ENCODE results near the gene MGP. TPM values are rescaled to one million over a fixed set of nuclear protein-coding genes. Genes with fewer than 3 reads are reported as not detected.
A peak's percentile ranks its signal among the peaks of the same experiment; 100 is the strongest.

Gene MGP
- 14.5 TPM for total RNA-seq
- polyA plus RNA-seq, result 149 TPM
- long read RNA-seq, donor 1, partial matches to known transcripts, result 0 of 3 reads
- long read RNA-seq, donor 1, other reads (novel, unspliced or antisense), result 0 of 3 reads
- long read RNA-seq, donor 2, result 0 reads
- long read RNA-seq, donor 3, transcript MGP-203 (4 exons, 1,405 nt), result major isoform, 11 of 11 reads
- long read RNA-seq, donor 3, partial matches to known transcripts, result 0 of 11 reads
- long read RNA-seq, donor 3, other reads (novel, unspliced or antisense), result 0 of 11 reads
- long read RNA-seq, donor 4, partial matches to known transcripts, result 0 of 4 reads
- long read RNA-seq, donor 4, other reads (novel, unspliced or antisense), result 0 of 4 reads
- long read RNA-seq, donor 5, transcript MGP-203 (4 exons, 1,405 nt), result major isoform, 37 of 49 reads
- long read RNA-seq, donor 5, partial matches to known transcripts, result 7 of 49 reads
- long read RNA-seq, donor 5, other reads (novel, unspliced or antisense), result 5 of 49 reads
- long read RNA-seq, donor 6, transcript MGP-203 (4 exons, 1,405 nt), result major isoform, 16 of 16 reads
- long read RNA-seq, donor 6, partial matches to known transcripts, result 0 of 16 reads
- long read RNA-seq, donor 6, other reads (novel, unspliced or antisense), result 0 of 16 reads
- long read RNA-seq, donor 7, transcript MGP-203 (4 exons, 1,405 nt), result major isoform, 7 of 7 reads
- long read RNA-seq, donor 7, partial matches to known transcripts, result 0 of 7 reads
- long read RNA-seq, donor 7, other reads (novel, unspliced or antisense), result 0 of 7 reads
- long read RNA-seq, donor 8, transcript MGP-203 (4 exons, 1,405 nt), result major isoform, 18 of 18 reads
- long read RNA-seq, donor 8, partial matches to known transcripts, result 0 of 18 reads
- long read RNA-seq, donor 8, other reads (novel, unspliced or antisense), result 0 of 18 reads
- long read RNA-seq, donor 9, transcript MGP-203 (4 exons, 1,405 nt), result major isoform, 14 of 14 reads
- long read RNA-seq, donor 9, partial matches to known transcripts, result 0 of 14 reads
- long read RNA-seq, donor 9, other reads (novel, unspliced or antisense), result 0 of 14 reads
- long read RNA-seq, donor 10, transcript MGP-203 (4 exons, 1,405 nt), result major isoform, 6 of 6 reads
- long read RNA-seq, donor 10, partial matches to known transcripts, result 0 of 6 reads
- long read RNA-seq, donor 10, other reads (novel, unspliced or antisense), result 0 of 6 reads

GRCh38 chr12:14885718-14886221 is at the start of gene MGP:
MGP (minus strand) TSS chr12:14885854; CDS start chr12:14885791, 63 bp downstream.
- H3K36me3 ChIP-seq (ENCODE audit: control insufficient read depth in 2 of 2, insufficient read depth in 2 of 2, low read length in 1 of 2), result no peaks in the 10 kb centered on the region
- H3K9me3 ChIP-seq (ENCODE audit: control insufficient read depth in 2 of 2, insufficient read depth in 1 of 2, low read length in 1 of 2), result no peaks in the 10 kb centered on the region
- H3K4me3 ChIP-seq (ENCODE audit: low read length in 2 of 2), result no peak within 1 kb of the TSS
- DNase-seq (ENCODE audit: low read depth in 6 of 9, low spot score in 9 of 9), result no peak
- no peaks in the 10 kb centered on the region for H3K27me3 ChIP-seq (ENCODE audit: control insufficient read depth in 2 of 2, insufficient read depth in 1 of 2, low read length in 1 of 2)
- peaks cover 3 to 9% of the 10 kb centered on the region in 2 donors for H3K4me1 ChIP-seq (ENCODE audit: control insufficient read depth in 2 of 2, insufficient read depth in 2 of 2, low read length in 2 of 2)
- WGBS, result 74% methylated on average over 6 of the region's 6 CpGs
- peak within 1 kb of the TSS in 1 of 2 donors; percentile 61 for H3K27ac ChIP-seq (ENCODE audit: low read depth in 1 of 2, low read length in 1 of 2)

- Histone ChIP-seq H3K27me3 (ENCODE audit: control insufficient read depth in 2 of 2, insufficient read depth in 1 of 2, low read length in 1 of 2) (no peaks in the 10 kb centered on the region), H3K36me3 (ENCODE audit: control insufficient read depth in 2 of 2, insufficient read depth in 2 of 2, low read length in 1 of 2) (peaks cover 20 to 37% of the 10 kb centered on the region in 2 donors), H3K4me3 (ENCODE audit: low read length in 2 of 2) (no peak overlapping the region), H3K4me1 (ENCODE audit: control insufficient read depth in 2 of 2, insufficient read depth in 2 of 2, low read length in 2 of 2) (peaks cover 0 to 2% of the 10 kb centered on the region in 2 donors), H3K27ac (ENCODE audit: low read depth in 1 of 2, low read length in 1 of 2) (no peak overlapping the region), H3K9me3 (ENCODE audit: control insufficient read depth in 2 of 2, insufficient read depth in 1 of 2, low read length in 1 of 2) (no peaks in the 10 kb centered on the region)
- 93% methylated on average over 4 of the region's 4 CpGs for WGBS
- no peak for DNase-seq (ENCODE audit: low read depth in 6 of 9, low spot score in 9 of 9)
Observed at GRCh38 chr12:14935031-14935430, 49.4 kb upstream of the MGP start.

- Histone ChIP-seq H3K4me3 (ENCODE audit: low read length in 2 of 2) (no peak overlapping the region), H3K36me3 (ENCODE audit: control insufficient read depth in 2 of 2, insufficient read depth in 2 of 2, low read length in 1 of 2) (peaks cover 20 to 33% of the 10 kb centered on the region in 2 donors), H3K9me3 (ENCODE audit: control insufficient read depth in 2 of 2, insufficient read depth in 1 of 2, low read length in 1 of 2) (no peaks in the 10 kb centered on the region), H3K4me1 (ENCODE audit: control insufficient read depth in 2 of 2, insufficient read depth in 2 of 2, low read length in 2 of 2) (peaks cover 0 to 2% of the 10 kb centered on the region in 2 donors), H3K27ac (ENCODE audit: low read depth in 1 of 2, low read length in 1 of 2) (no peak overlapping the region), H3K27me3 (ENCODE audit: control insufficient read depth in 2 of 2, insufficient read depth in 1 of 2, low read length in 1 of 2) (no peaks in the 10 kb centered on the region)
- 98% methylated on average over 2 of the region's 2 CpGs for WGBS
- no peak for DNase-seq (ENCODE audit: low read depth in 6 of 9, low spot score in 9 of 9)
Observed at GRCh38 chr12:14934511-14934910, 48.9 kb upstream of the MGP start.

- WGBS, result 98% methylated on average over 7 of the region's 7 CpGs
- Histone ChIP-seq H3K4me1 (ENCODE audit: control insufficient read depth in 2 of 2, insufficient read depth in 2 of 2, low read length in 2 of 2) (no peaks in the 10 kb centered on the region), H3K36me3 (ENCODE audit: control insufficient read depth in 2 of 2, insufficient read depth in 2 of 2, low read length in 1 of 2) (peaks cover 18 to 36% of the 10 kb centered on the region in 2 donors)
Observed at GRCh38 chr12:14931791-14932560, 46.3 kb upstream of the MGP start.

GRCh38 chr12:14931359-14931758 is 45.7 kb upstream of the MGP start:
- Histone ChIP-seq H3K27me3 (ENCODE audit: control insufficient read depth in 2 of 2, insufficient read depth in 1 of 2, low read length in 1 of 2) (no peaks in the 10 kb centered on the region), H3K27ac (ENCODE audit: low read depth in 1 of 2, low read length in 1 of 2) (no peak overlapping the region), H3K36me3 (ENCODE audit: control insufficient read depth in 2 of 2, insufficient read depth in 2 of 2, low read length in 1 of 2) (peaks cover 14 to 34% of the 10 kb centered on the region in 2 donors), H3K9me3 (ENCODE audit: control insufficient read depth in 2 of 2, insufficient read depth in 1 of 2, low read length in 1 of 2) (no peaks in the 10 kb centered on the region), H3K4me3 (ENCODE audit: low read length in 2 of 2) (no peak overlapping the region), H3K4me1 (ENCODE audit: control insufficient read depth in 2 of 2, insufficient read depth in 2 of 2, low read length in 2 of 2) (no peaks in the 10 kb centered on the region)
- 99% methylated on average over 4 of the region's 4 CpGs for WGBS
- DNase-seq (ENCODE audit: low read depth in 6 of 9, low spot score in 9 of 9), result no peak

More at GRCh38 chr12:14931791-14932560, 46.3 kb upstream of the MGP start:
- no peak for DNase-seq (ENCODE audit: low read depth in 6 of 9, low spot score in 9 of 9)
- H3K27me3 ChIP-seq (ENCODE audit: control insufficient read depth in 2 of 2, insufficient read depth in 1 of 2, low read length in 1 of 2), result no peaks in the 10 kb centered on the region
- H3K4me3 ChIP-seq (ENCODE audit: low read length in 2 of 2), result no peak overlapping the region
- no peak overlapping the region for H3K27ac ChIP-seq (ENCODE audit: low read depth in 1 of 2, low read length in 1 of 2)
- no peaks in the 10 kb centered on the region for H3K9me3 ChIP-seq (ENCODE audit: control insufficient read depth in 2 of 2, insufficient read depth in 1 of 2, low read length in 1 of 2)

GRCh38 chr12:14930299-14930698 is 44.6 kb upstream of the MGP start:
- no peaks in the 10 kb centered on the region for H3K9me3 ChIP-seq (ENCODE audit: control insufficient read depth in 2 of 2, insufficient read depth in 1 of 2, low read length in 1 of 2)
- DNase-seq (ENCODE audit: low read depth in 6 of 9, low spot score in 9 of 9), result no peak
- no peaks in the 10 kb centered on the region for H3K4me1 ChIP-seq (ENCODE audit: control insufficient read depth in 2 of 2, insufficient read depth in 2 of 2, low read length in 2 of 2)
- no peak overlapping the region for H3K27ac ChIP-seq (ENCODE audit: low read depth in 1 of 2, low read length in 1 of 2)
- no peak overlapping the region for H3K4me3 ChIP-seq (ENCODE audit: low read length in 2 of 2)
- H3K27me3 ChIP-seq (ENCODE audit: control insufficient read depth in 2 of 2, insufficient read depth in 1 of 2, low read length in 1 of 2), result no peaks in the 10 kb centered on the region
- peaks cover 11 to 31% of the 10 kb centered on the region in 2 donors for H3K36me3 ChIP-seq (ENCODE audit: control insufficient read depth in 2 of 2, insufficient read depth in 2 of 2, low read length in 1 of 2)

GRCh38 chr12:14928931-14929330 is 43.3 kb upstream of the MGP start:
- Histone ChIP-seq H3K36me3 (ENCODE audit: control insufficient read depth in 2 of 2, insufficient read depth in 2 of 2, low read length in 1 of 2) (peaks cover 8 to 26% of the 10 kb centered on the region in 2 donors), H3K9me3 (ENCODE audit: control insufficient read depth in 2 of 2, insufficient read depth in 1 of 2, low read length in 1 of 2) (no peaks in the 10 kb centered on the region), H3K4me1 (ENCODE audit: control insufficient read depth in 2 of 2, insufficient read depth in 2 of 2, low read length in 2 of 2) (no peaks in the 10 kb centered on the region), H3K4me3 (ENCODE audit: low read length in 2 of 2) (no peak overlapping the region), H3K27me3 (ENCODE audit: control insufficient read depth in 2 of 2, insufficient read depth in 1 of 2, low read length in 1 of 2) (no peaks in the 10 kb centered on the region), H3K27ac (ENCODE audit: low read depth in 1 of 2, low read length in 1 of 2) (no peak overlapping the region)
- DNase-seq (ENCODE audit: low read depth in 6 of 9, low spot score in 9 of 9), result no peak
- WGBS, result 93% methylated on average over 4 of the region's 4 CpGs

GRCh38 chr12:14927267-14927666 is 41.6 kb upstream of the MGP start:
- Histone ChIP-seq H3K27ac (ENCODE audit: low read depth in 1 of 2, low read length in 1 of 2) (no peak overlapping the region), H3K9me3 (ENCODE audit: control insufficient read depth in 2 of 2, insufficient read depth in 1 of 2, low read length in 1 of 2) (no peaks in the 10 kb centered on the region)

More at GRCh38 chr12:14927267-14927666, 41.6 kb upstream of the MGP start:
- H3K4me1 ChIP-seq (ENCODE audit: control insufficient read depth in 2 of 2, insufficient read depth in 2 of 2, low read length in 2 of 2), result no peaks in the 10 kb centered on the region
- WGBS, result 98% methylated on average over 3 of the region's 3 CpGs
- no peak overlapping the region for H3K4me3 ChIP-seq (ENCODE audit: low read length in 2 of 2)
- no peak for DNase-seq (ENCODE audit: low read depth in 6 of 9, low spot score in 9 of 9)
- H3K27me3 ChIP-seq (ENCODE audit: control insufficient read depth in 2 of 2, insufficient read depth in 1 of 2, low read length in 1 of 2), result no peaks in the 10 kb centered on the region
- peaks cover 8 to 15% of the 10 kb centered on the region in 2 donors for H3K36me3 ChIP-seq (ENCODE audit: control insufficient read depth in 2 of 2, insufficient read depth in 2 of 2, low read length in 1 of 2)

Data from thymus (tissue), 14 donors.